Measurements from ENCODE around the gene ERAS.

The ERAS gene

DNA sequence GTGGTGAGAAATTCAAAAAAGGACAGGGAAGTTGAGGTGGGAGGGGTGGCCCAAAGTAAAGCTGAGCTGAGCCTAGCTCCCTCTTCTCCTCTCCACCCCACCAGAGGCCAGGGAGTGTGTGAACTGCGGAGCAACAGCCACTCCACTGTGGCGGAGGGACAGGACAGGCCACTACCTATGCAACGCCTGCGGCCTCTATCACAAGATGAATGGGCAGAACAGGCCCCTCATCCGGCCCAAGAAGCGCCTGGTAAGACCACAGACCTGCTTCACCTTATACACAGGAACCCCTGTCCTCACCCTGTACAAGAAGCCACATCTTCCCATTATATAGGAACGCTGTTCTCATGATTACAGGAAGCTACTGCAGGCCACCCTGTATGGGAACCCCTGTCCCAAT, 34.1 kb upstream of the ERAS start:
- TF ChIP-seq, protein P1, sequence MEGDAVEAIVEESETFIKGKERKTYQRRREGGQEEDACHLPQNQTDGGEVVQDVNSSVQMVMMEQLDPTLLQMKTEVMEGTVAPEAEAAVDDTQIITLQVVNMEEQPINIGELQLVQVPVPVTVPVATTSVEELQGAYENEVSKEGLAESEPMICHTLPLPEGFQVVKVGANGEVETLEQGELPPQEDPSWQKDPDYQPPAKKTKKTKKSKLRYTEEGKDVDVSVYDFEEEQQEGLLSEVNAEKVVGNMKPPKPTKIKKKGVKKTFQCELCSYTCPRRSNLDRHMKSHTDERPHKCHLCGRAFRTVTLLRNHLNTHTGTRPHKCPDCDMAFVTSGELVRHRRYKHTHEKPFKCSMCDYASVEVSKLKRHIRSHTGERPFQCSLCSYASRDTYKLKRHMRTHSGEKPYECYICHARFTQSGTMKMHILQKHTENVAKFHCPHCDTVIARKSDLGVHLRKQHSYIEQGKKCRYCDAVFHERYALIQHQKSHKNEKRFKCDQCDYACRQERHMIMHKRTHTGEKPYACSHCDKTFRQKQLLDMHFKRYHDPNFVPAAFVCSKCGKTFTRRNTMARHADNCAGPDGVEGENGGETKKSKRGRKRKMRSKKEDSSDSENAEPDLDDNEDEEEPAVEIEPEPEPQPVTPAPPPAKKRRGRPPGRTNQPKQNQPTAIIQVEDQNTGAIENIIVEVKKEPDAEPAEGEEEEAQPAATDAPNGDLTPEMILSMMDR (IDR thresholded peaks at IDR 0.05; ENCODE audit: unreplicated experiment in 3 of 3): no peak
- H3K27ac Mint-ChIP-seq: no peak overlapping the region
- peaks cover 14% of the 10 kb centered on the region for H3K9me3 Mint-ChIP-seq
- H3K4me1 Mint-ChIP-seq: no peaks in the 10 kb centered on the region
- H3K4me3 Mint-ChIP-seq: no peak overlapping the region
- peaks cover 4% of the 10 kb centered on the region for H3K27me3 Mint-ChIP-seq (ENCODE audit: low read depth)
- no peaks in the 10 kb centered on the region for H3K36me3 Mint-ChIP-seq (ENCODE audit: low read depth)

DNA sequence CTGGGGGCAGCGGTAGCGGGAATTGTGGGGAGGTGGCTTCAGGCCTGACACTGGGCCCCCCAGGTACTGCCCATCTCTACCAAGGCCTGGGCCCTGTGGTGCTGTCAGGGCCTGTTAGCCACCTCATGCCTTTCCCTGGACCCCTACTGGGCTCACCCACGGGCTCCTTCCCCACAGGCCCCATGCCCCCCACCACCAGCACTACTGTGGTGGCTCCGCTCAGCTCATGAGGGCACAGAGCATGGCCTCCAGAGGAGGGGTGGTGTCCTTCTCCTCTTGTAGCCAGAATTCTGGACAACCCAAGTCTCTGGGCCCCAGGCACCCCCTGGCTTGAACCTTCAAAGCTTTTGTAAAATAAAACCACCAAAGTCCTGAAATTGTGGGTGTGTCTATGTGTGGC, 32.4 kb upstream of the ERAS start:
- H3K27ac Mint-ChIP-seq: no peak overlapping the region
- no peak overlapping the region for H3K4me3 Mint-ChIP-seq
- peaks cover 11% of the 10 kb centered on the region for H3K9me3 Mint-ChIP-seq
- TF ChIP-seq, protein P1 (IDR thresholded peaks at IDR 0.05; ENCODE audit: unreplicated experiment in 3 of 3): no peak
- H3K27me3 Mint-ChIP-seq (ENCODE audit: low read depth): no peaks in the 10 kb centered on the region
- no peaks in the 10 kb centered on the region for H3K4me1 Mint-ChIP-seq
- H3K36me3 Mint-ChIP-seq (ENCODE audit: low read depth): no peaks in the 10 kb centered on the region

DNA sequence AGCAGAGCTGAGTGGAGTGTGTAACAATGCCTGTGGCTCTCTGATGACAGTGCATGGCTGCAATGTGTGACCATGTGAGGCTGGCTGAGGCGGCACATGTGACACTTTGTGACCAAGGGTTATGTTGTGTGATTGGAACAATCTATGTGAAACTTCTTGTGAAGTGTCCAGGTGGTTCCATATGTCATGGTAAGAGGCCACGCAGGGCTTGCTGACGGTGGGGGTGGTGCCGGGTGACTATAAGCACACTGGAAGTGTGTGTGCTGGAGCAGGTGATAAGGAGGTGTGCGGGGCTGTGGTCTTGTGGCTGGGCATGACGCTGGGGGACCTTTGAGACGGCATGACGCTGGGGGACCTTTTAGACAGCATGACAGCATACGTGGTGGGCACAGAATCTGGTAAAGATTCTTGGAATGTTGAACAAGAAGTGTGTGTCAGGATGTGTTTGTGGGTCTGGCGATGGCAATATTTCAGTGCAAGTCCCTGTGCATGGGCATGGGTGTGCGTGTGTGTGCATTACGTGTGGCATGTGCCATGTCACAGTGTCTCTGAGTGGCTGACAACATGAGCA, 31.9 kb upstream of the ERAS start:
- H3K36me3 Mint-ChIP-seq (ENCODE audit: low read depth): no peaks in the 10 kb centered on the region
- H3K27me3 Mint-ChIP-seq (ENCODE audit: low read depth): no peaks in the 10 kb centered on the region
- no peak overlapping the region for H3K27ac Mint-ChIP-seq
- no peaks in the 10 kb centered on the region for H3K4me1 Mint-ChIP-seq
- peaks cover 11% of the 10 kb centered on the region for H3K9me3 Mint-ChIP-seq
- TF ChIP-seq, protein P1 (IDR thresholded peaks at IDR 0.05; ENCODE audit: unreplicated experiment in 3 of 3): no peak
- no peak overlapping the region for H3K4me3 Mint-ChIP-seq

DNA sequence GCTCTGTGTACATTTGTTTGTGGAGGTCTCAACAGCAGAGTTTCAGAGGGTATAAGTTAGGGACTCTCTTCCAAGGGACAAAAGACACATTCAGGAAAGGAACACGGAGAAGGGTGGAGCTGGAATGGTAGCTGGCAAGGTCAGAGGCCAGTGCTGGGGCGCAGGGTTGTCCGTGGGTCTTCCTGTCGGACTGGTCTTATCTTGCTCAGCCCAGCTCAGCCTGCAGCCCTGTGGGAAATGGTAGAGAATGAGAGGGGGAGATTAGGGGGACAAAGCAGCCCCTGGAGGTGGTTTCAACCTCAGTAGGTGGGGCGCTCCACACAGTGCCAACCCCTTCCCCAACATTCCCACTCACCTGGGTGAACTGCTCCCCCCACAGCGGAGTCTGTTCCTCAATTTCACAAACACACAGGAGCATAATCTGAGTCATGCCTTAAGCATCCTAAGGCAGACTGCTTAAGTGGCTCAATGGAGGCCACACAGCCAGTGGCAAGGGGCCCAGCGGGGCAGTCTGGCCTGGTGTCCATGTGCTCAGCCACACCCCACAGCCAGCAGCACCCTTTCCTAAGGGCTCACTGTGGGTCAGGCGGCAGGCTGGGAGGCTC, 31.3 kb upstream of the ERAS start:
- Mint-ChIP-seq H3K9me3 (peaks cover 11% of the 10 kb centered on the region), H3K4me3 (no peak overlapping the region), H3K27ac (no peak overlapping the region), H3K4me1 (no peaks in the 10 kb centered on the region), H3K36me3 (ENCODE audit: low read depth) (no peaks in the 10 kb centered on the region), H3K27me3 (ENCODE audit: low read depth) (no peaks in the 10 kb centered on the region)
- TF ChIP-seq, protein P1 (IDR thresholded peaks at IDR 0.05; ENCODE audit: unreplicated experiment in 3 of 3): no peak

GRCh38 chrX:48798318-48798717, 28.0 kb upstream of the ERAS start:
- peaks cover 8% of the 10 kb centered on the region for H3K36me3 Mint-ChIP-seq (ENCODE audit: low read depth)
- H3K27ac Mint-ChIP-seq: no peak overlapping the region
- H3K4me1 Mint-ChIP-seq: peaks cover 10% of the 10 kb centered on the region
- H3K4me3 Mint-ChIP-seq: peak overlapping the region in 1 of 3 experiments; percentile 13
- no peaks in the 10 kb centered on the region for H3K27me3 Mint-ChIP-seq (ENCODE audit: low read depth)
- peaks cover 18% of the 10 kb centered on the region for H3K9me3 Mint-ChIP-seq
- TF ChIP-seq, protein P1 (IDR thresholded peaks at IDR 0.05; ENCODE audit: unreplicated experiment in 3 of 3): no peak
